ENCODE data around the gene BEAN1.
A peak's percentile ranks its signal among the peaks of the same experiment; 100 is the strongest.
"Not testable (repeated sequence)": the region's sequence is repeated elsewhere in the genome, so short reads cannot be mapped to it uniquely, and the experiment has no call there.

Gene BEAN1

DNA sequence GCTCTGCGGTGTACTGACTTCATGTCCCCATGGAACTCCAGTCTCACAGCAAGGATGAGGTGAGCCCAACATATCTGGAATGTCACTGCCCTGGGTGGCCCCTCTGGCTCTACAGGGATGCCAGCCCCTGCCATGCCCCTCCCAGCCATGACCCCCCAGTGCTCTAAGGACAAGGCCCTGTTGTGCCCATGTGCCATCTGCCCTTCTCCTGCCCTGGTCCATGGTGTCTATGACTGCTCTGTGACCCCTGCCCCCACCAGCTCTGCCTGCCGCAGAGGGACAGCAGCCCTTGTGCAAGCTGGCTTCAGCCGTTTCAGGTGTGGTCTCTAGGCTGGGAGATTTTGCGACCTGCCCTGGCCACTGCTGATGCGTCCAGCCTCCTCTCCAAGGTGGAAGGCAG, 82.5 kb downstream of the BEAN1 start:
- Histone ChIP-seq H3K27me3 (ENCODE audit: low read depth, low read length) (no peaks in the 10 kb centered on the region), H3K4me1 (ENCODE audit: control insufficient read depth in 1 of 2, insufficient read depth in 2 of 2, low read length in 2 of 2) (peaks cover 14 to 17% of the 10 kb centered on the region in 2 donors), H3K4me3 (ENCODE audit: low read depth in 1 of 2, low read length in 2 of 2) (no peak overlapping the region), H3K36me3 (ENCODE audit: control insufficient read depth in 1 of 2, insufficient read depth in 2 of 2, low read length in 2 of 2) (peaks cover 6 to 48% of the 10 kb centered on the region in 2 donors), H3K27ac (ENCODE audit: low read length) (no peak overlapping the region), H3K9me3 (ENCODE audit: control insufficient read depth in 1 of 2, low read length in 2 of 2) (no peaks in the 10 kb centered on the region)

- peaks cover 17 to 19% of the 10 kb centered on the region in 2 donors for H3K4me1 ChIP-seq (ENCODE audit: control insufficient read depth in 1 of 2, insufficient read depth in 2 of 2, low read length in 2 of 2)
- no peaks in the 10 kb centered on the region for H3K27me3 ChIP-seq (ENCODE audit: low read depth, low read length)
- H3K27ac ChIP-seq (ENCODE audit: low read length), result no peak overlapping the region
- no peaks in the 10 kb centered on the region for H3K9me3 ChIP-seq (ENCODE audit: control insufficient read depth in 1 of 2, low read length in 2 of 2)
- H3K4me3 ChIP-seq (ENCODE audit: low read depth in 1 of 2, low read length in 2 of 2), result no peak overlapping the region
- H3K36me3 ChIP-seq (ENCODE audit: control insufficient read depth in 1 of 2, insufficient read depth in 2 of 2, low read length in 2 of 2), result peaks cover 6 to 49% of the 10 kb centered on the region in 2 donors
Measured at GRCh38 chr16:66510298-66510697, 83.2 kb downstream of the BEAN1 start.

DNA sequence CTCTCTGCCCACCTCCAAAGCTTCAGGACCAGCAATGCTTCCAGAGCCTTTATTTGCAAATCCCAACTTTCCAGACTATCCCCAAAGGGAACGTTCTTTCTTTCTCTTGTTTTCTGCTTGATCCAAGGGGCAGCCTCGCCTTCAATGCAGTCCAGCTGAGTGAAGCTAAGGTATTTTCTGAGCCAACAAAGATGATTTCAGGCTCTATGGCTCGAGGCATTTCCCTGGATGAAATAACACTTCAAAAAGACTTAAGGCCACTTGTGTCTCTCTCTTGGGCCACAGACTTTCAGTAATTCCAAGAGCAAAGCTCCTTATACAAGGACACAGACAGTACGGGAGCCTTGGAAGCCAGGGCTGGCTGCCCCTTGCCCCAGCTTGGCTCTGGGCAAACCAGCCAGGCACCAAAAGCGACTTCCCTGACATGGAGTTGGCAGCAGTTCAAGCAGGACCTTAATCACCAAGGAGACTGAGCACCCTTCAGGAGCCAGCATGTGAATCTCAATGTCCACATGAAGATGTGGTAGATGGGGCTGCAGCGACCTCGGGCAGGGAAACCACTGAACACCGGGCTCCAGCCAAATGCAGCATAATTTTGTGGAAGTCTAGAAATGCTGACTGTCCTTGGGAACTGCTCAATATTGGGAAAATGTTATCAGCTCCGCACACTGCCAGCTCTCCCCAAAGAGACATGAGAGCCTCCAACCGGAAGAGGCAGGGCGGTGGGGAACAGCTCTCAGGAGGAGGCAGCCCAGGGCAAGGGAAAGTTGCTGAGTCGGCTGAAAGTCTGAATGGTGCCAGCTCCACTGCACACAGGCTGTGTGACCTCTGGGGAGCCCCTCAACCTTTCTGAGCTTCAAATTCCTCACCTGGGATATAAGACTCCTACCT, 83.9 kb downstream of the BEAN1 start:
- Histone ChIP-seq H3K4me1 (ENCODE audit: control insufficient read depth in 1 of 2, insufficient read depth in 2 of 2, low read length in 2 of 2) (peaks cover 23 to 24% of the 10 kb centered on the region in 2 donors), H3K36me3 (ENCODE audit: control insufficient read depth in 1 of 2, insufficient read depth in 2 of 2, low read length in 2 of 2) (peaks cover 6 to 56% of the 10 kb centered on the region in 2 donors), H3K27me3 (ENCODE audit: low read depth, low read length) (no peaks in the 10 kb centered on the region), H3K4me3 (ENCODE audit: low read depth in 1 of 2, low read length in 2 of 2) (no peak overlapping the region), H3K9me3 (ENCODE audit: control insufficient read depth in 1 of 2, low read length in 2 of 2) (no peaks in the 10 kb centered on the region), H3K27ac (ENCODE audit: low read length) (peak overlapping the region; percentile 48)

- no peaks in the 10 kb centered on the region for H3K9me3 ChIP-seq (ENCODE audit: control insufficient read depth in 1 of 2, low read length in 2 of 2)
- H3K4me3 ChIP-seq (ENCODE audit: low read depth in 1 of 2, low read length in 2 of 2), result no peak overlapping the region
- peaks cover 6 to 56% of the 10 kb centered on the region in 2 donors for H3K36me3 ChIP-seq (ENCODE audit: control insufficient read depth in 1 of 2, insufficient read depth in 2 of 2, low read length in 2 of 2)
- peaks cover 30 to 31% of the 10 kb centered on the region in 2 donors for H3K4me1 ChIP-seq (ENCODE audit: control insufficient read depth in 1 of 2, insufficient read depth in 2 of 2, low read length in 2 of 2)
- peak overlapping the region; percentile 48 for H3K27ac ChIP-seq (ENCODE audit: low read length)
- H3K27me3 ChIP-seq (ENCODE audit: low read depth, low read length), result no peaks in the 10 kb centered on the region
Measured at GRCh38 chr16:66511602-66512271, 84.6 kb downstream of the BEAN1 start.

DNA sequence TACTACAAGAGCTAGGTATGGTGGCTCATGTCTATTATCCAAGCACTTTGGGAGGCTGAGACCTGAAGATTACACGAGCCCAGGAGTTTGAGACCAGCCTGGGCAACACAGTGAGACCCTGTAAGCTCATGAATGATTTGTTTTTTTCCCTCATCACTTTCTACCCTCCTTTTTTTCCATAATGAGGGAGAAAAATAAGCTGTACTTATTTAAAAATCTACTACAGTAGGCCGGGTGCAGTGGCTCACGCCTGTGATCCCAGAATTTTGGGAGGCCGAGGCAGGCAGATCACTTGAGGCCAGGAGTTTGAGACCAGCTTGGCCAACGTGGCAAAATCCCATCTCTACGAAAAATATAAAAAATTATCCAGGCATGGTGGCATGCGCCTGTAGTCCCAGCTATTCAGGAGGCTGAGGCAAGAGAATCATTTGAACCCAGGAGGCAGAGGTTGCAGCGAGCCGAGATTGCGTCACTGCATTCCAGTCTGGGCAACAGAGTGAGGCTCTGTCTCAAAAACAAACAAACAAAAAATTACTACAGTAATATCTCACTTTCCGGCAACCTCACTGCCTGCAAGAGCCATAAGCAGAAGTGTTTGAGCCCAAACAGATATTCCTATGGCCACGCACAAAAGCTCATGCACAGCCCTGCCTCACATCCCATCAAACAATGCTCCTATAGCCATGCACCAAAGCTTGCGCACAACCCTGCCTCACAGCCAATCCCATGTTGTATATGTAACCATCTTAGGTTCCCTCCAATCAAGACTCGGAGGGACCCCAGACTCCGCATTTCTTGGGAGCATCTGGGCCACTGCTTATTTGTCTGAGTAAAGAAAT, 85.4 kb downstream of the BEAN1 start:
- peaks cover 6 to 59% of the 10 kb centered on the region in 2 donors for H3K36me3 ChIP-seq (ENCODE audit: control insufficient read depth in 1 of 2, insufficient read depth in 2 of 2, low read length in 2 of 2)
- H3K4me3 ChIP-seq (ENCODE audit: low read depth in 1 of 2, low read length in 2 of 2), result no peak overlapping the region

GRCh38 chr16:66513111-66513723, 86.1 kb downstream of the BEAN1 start:
- Histone ChIP-seq H3K27ac (ENCODE audit: low read length) (no peak overlapping the region), H3K9me3 (ENCODE audit: control insufficient read depth in 1 of 2, low read length in 2 of 2) (no peaks in the 10 kb centered on the region), H3K27me3 (ENCODE audit: low read depth, low read length) (no peaks in the 10 kb centered on the region), H3K36me3 (ENCODE audit: control insufficient read depth in 1 of 2, insufficient read depth in 2 of 2, low read length in 2 of 2) (peaks cover 6 to 52% of the 10 kb centered on the region in 2 donors), H3K4me3 (ENCODE audit: low read depth in 1 of 2, low read length in 2 of 2) (no peak overlapping the region), H3K4me1 (ENCODE audit: control insufficient read depth in 1 of 2, insufficient read depth in 2 of 2, low read length in 2 of 2) (peaks cover 32 to 41% of the 10 kb centered on the region in 2 donors)

More for the DNA sequence above, 85.4 kb downstream of the BEAN1 start:
- Histone ChIP-seq H3K27me3 (ENCODE audit: low read depth, low read length) (no peaks in the 10 kb centered on the region), H3K4me1 (ENCODE audit: control insufficient read depth in 1 of 2, insufficient read depth in 2 of 2, low read length in 2 of 2) (peaks cover 32 to 35% of the 10 kb centered on the region in 2 donors), H3K27ac (ENCODE audit: low read length) (no peak overlapping the region), H3K9me3 (ENCODE audit: control insufficient read depth in 1 of 2, low read length in 2 of 2) (no peaks in the 10 kb centered on the region)

GRCh38 chr16:66514391-66514790, 87.3 kb downstream of the BEAN1 start:
- H3K4me1 ChIP-seq (ENCODE audit: control insufficient read depth in 1 of 2, insufficient read depth in 2 of 2, low read length in 2 of 2), result peaks cover 32 to 41% of the 10 kb centered on the region in 2 donors
- not testable (repeated sequence) for H3K27ac ChIP-seq (ENCODE audit: low read length); H3K4me3 ChIP-seq (ENCODE audit: low read depth in 1 of 2, low read length in 2 of 2); H3K27me3 ChIP-seq (ENCODE audit: low read depth, low read length); H3K9me3 ChIP-seq (ENCODE audit: control insufficient read depth in 1 of 2, low read length in 2 of 2)
- H3K36me3 ChIP-seq (ENCODE audit: control insufficient read depth in 1 of 2, insufficient read depth in 2 of 2, low read length in 2 of 2), result peaks cover 6 to 42% of the 10 kb centered on the region in 2 donors

DNA sequence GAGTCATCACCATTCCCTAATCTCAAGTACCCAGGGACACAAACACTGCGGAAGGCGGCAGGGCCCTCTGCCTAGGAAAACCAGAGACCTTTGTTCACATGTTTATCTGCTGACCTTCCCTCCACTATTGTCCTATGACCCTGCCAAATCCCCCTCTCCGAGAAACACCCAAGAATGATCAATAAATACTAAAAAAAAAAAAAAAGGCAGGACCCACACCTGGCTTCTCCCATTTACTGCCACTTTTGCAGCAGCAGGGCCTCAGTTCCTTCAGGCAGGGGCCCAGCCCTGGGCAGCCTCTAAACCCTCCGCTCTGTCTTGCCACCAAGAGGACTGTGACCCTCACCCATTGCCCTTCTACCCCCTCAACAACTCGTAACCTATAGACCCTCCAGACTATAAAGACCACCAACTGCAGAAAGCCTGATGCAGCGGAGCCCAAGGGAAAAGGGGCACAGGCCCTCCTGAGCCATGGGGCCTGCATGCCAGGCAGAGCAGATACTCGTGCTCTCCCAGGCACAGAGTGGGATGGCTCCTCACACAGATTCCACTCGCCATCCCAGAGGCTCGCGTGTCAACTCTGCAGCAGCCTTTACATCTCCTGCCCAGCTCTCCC, 88.0 kb downstream of the BEAN1 start:
- Histone ChIP-seq H3K27ac (ENCODE audit: low read length) (peak overlapping the region; percentile 97), H3K4me1 (ENCODE audit: control insufficient read depth in 1 of 2, insufficient read depth in 2 of 2, low read length in 2 of 2) (peaks cover 37 to 41% of the 10 kb centered on the region in 2 donors), H3K36me3 (ENCODE audit: control insufficient read depth in 1 of 2, insufficient read depth in 2 of 2, low read length in 2 of 2) (peaks cover 6 to 40% of the 10 kb centered on the region in 2 donors)
- H3K27me3 ChIP-seq (ENCODE audit: low read depth, low read length); H3K9me3 ChIP-seq (ENCODE audit: control insufficient read depth in 1 of 2, low read length in 2 of 2); H3K4me3 ChIP-seq (ENCODE audit: low read depth in 1 of 2, low read length in 2 of 2): not testable (repeated sequence)

- Histone ChIP-seq H3K4me3 (ENCODE audit: low read depth in 1 of 2, low read length in 2 of 2) (peak overlapping the region in 1 of 2 donors; percentile 36), H3K27ac (ENCODE audit: low read length) (peak overlapping the region; percentile 97), H3K4me1 (ENCODE audit: control insufficient read depth in 1 of 2, insufficient read depth in 2 of 2, low read length in 2 of 2) (peaks cover 36 to 38% of the 10 kb centered on the region in 2 donors), H3K27me3 (ENCODE audit: low read depth, low read length) (no peaks in the 10 kb centered on the region), H3K9me3 (ENCODE audit: control insufficient read depth in 1 of 2, low read length in 2 of 2) (no peaks in the 10 kb centered on the region), H3K36me3 (ENCODE audit: control insufficient read depth in 1 of 2, insufficient read depth in 2 of 2, low read length in 2 of 2) (peaks cover 11 to 35% of the 10 kb centered on the region in 2 donors)
Measured at GRCh38 chr16:66515596-66516508, 88.8 kb downstream of the BEAN1 start.

- Histone ChIP-seq H3K27ac (ENCODE audit: low read length) (peak overlapping the region; percentile 97), H3K27me3 (ENCODE audit: low read depth, low read length) (no peaks in the 10 kb centered on the region), H3K9me3 (ENCODE audit: control insufficient read depth in 1 of 2, low read length in 2 of 2) (no peaks in the 10 kb centered on the region), H3K4me3 (ENCODE audit: low read depth in 1 of 2, low read length in 2 of 2) (peak overlapping the region in 1 of 2 donors; percentile 36), H3K36me3 (ENCODE audit: control insufficient read depth in 1 of 2, insufficient read depth in 2 of 2, low read length in 2 of 2) (peaks cover 12 to 29% of the 10 kb centered on the region in 2 donors), H3K4me1 (ENCODE audit: control insufficient read depth in 1 of 2, insufficient read depth in 2 of 2, low read length in 2 of 2) (peaks cover 33 to 35% of the 10 kb centered on the region in 2 donors)
Measured at GRCh38 chr16:66516509-66516807, 89.4 kb downstream of the BEAN1 start.
